Activated naive CD8-positive, alpha-beta T cell treated with anti-CD3 and anti-CD28 coated beads for 36 hours (primary cell): ENCODE data around the gene DAP. TPM values are rescaled to one million over a fixed set of nuclear protein-coding genes. Genes with fewer than 3 reads are reported as not detected.
"Not testable (repeated sequence)": the region's sequence is repeated elsewhere in the genome, so short reads cannot be mapped to it uniquely, and the experiment has no call there.

Experiments
- DNase-seq: peaks from one replicate; pipeline ENCODE4 v3.0.0; 2021
- H3K27ac Mint-ChIP-seq: one replicate; pipeline ENCODE4 v1.8.0; 2022; ENCODE audit warnings: mild to moderate bottlenecking, moderate library complexity, mixed read lengths
- H3K27me3 Mint-ChIP-seq: one replicate; pipeline ENCODE4 v1.8.0; 2022; ENCODE audit warnings: mild to moderate bottlenecking, mixed read lengths
- H3K36me3 Mint-ChIP-seq: one replicate; pipeline ENCODE4 v1.8.0; 2021; ENCODE audit warnings: mild to moderate bottlenecking, mixed read lengths
- H3K4me1 Mint-ChIP-seq: one replicate; pipeline ENCODE4 v1.8.0; 2021; ENCODE audit warnings: mixed read lengths
- H3K4me3 Mint-ChIP-seq: one replicate; pipeline ENCODE4 v1.8.0; 2022; ENCODE audit warnings: mild to moderate bottlenecking, moderate library complexity, mixed read lengths
- H3K9me3 Mint-ChIP-seq: one replicate; pipeline ENCODE4 v1.8.0; 2022; ENCODE audit warnings: mixed read lengths
- total RNA-seq, 2 experiments: library from RNA; stranded (reverse); gene quantifications; one replicate each; pipeline ENCODE4 v1.2.3, GENCODE V29; 2021

DAP gene, protein sequence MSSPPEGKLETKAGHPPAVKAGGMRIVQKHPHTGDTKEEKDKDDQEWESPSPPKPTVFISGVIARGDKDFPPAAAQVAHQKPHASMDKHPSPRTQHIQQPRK
- total RNA-seq, result 10 to 100 TPM; 53.2 to 53.4 TPM

DNA sequence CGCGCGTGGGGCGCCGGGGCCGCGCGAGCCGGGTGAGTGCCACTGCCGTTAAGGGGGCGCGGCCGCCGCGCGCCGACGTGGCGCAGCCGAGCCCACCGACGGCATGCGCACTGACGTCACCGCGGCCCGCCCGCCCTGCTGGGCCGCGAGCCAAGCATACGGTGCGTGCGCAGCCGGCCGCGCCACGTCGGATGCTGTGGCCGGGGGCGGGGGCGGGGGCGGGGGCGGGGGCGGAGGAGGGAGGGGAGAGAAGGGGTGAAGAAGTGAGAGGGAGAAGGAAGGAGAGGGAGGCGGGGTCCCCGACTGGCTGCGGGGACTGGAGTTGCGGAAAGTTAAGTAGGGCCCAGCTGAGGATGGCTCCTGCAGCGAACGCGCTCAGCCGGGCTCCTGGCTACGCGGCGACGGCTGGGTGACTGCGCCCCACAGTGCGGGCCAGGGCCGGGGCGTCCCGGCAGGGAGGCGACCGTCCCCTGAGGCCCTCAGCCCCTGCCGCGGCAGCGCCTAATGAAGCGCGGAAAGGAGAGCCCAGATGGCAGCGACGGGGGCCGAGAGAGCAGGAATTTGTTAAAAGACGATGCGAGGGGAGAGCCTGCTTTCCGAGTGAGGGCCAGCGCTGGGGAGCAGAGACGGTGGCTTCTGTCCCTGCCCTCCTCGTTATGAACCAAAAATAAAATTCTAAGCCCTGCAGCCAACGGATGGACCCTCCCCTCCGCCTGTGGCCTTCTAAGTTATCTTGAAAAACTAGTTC is at the start of gene DAP:
TSS of gene DAP (minus strand) at position 50 of the 748 bp plus-strand sequence. CDS start 166 bp downstream, outside the sequence.
- Mint-ChIP-seq H3K4me1 (peaks cover 48% of the 10 kb centered on the region), H3K4me3 (peak within 1 kb of the TSS; percentile 95), H3K9me3 (no peaks in the 10 kb centered on the region), H3K36me3 (peaks cover 14% of the 10 kb centered on the region), H3K27me3 (no peaks in the 10 kb centered on the region), H3K27ac (peak within 1 kb of the TSS; percentile 86)
- DNase-seq, result peak; percentile 92

DNA sequence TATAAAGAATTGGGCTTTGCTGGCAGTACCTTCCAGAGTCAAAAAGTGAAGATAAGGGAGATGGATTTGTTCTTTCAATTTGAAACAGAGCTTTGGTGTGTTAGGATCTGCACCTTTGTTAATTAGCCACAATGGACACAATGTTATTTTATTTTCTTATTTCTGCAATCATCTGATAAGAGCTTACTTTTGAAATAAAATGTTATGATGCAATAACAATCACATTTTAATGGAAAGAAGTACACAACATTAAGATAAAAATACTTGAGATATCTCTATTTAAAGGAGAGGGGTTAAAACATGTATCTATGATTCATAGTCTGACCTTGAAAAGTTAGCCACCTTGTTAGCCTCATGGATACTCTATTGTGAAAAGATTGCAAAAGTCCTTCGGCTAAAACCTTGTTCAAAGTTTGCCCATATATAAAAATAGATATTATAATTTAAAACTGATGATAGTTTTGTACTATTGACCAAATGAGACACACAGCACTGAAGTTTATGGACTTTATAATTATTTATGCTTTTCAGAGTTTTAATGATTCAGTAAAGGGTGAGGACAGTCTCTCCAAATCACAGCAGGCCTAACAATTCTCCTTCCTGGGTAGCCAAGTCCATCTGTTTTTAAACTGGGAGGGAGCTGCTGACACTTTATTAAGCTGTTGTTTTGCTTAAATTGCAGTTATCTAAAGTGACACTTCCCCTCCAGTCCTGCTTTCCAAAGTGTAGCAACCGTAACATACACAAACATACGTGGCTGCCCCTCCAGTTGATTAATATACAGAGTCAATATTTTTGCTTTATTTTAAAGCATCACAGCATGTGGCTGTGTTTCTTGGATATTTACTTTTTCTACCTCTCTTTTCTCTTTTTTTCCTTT is 47.6 kb upstream of the DAP start:
- DNase-seq, result no peak
- no peaks in the 10 kb centered on the region for H3K4me1 Mint-ChIP-seq
- H3K4me3 Mint-ChIP-seq, result no peak overlapping the region
- no peaks in the 10 kb centered on the region for H3K36me3 Mint-ChIP-seq
- H3K9me3 Mint-ChIP-seq, result peaks cover 3% of the 10 kb centered on the region
- H3K27ac Mint-ChIP-seq, result no peak overlapping the region
- H3K27me3 Mint-ChIP-seq, result peaks cover 4% of the 10 kb centered on the region

DNA sequence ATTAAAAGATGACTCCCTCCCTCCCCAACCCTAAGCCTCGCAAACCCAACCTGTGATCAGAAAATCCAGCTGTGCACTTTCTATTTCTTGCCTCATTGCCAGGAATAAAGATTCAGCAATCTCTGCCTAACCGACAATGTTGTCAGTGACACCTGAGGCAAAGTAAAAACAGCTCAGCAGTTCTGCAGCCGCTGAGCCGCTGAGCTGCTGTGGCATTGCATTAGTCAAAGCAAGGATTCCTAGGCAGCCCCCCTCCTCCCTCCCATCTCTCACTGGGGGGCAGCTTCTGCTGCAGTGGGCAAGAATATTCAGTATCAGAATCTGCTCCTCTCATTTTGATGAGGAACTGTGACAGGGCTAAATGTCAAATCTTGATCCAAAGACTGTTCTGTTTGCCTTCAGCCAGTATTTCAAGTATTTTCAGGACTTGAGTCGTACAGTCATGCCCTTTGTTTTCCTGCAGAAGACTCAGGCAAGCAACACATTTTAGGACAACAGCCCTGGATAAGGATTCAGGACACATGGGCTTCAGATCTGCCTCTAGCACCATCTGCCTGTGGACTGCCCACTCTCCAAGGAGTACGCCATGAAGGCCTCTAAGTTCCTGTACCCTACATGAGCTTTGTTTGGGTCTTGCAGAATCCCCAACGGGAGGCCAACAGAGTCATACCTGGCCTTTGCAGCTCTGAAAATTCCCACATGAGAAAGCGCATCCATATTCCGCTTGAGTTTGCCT is 41.1 kb upstream of the DAP start:
- H3K9me3 Mint-ChIP-seq, result no peaks in the 10 kb centered on the region
- H3K27me3 Mint-ChIP-seq, result peaks cover 23% of the 10 kb centered on the region
- H3K36me3 Mint-ChIP-seq, result no peaks in the 10 kb centered on the region
- H3K4me1 Mint-ChIP-seq, result no peaks in the 10 kb centered on the region
- no peak overlapping the region for H3K4me3 Mint-ChIP-seq
- DNase-seq, result no peak
- no peak overlapping the region for H3K27ac Mint-ChIP-seq

DNA sequence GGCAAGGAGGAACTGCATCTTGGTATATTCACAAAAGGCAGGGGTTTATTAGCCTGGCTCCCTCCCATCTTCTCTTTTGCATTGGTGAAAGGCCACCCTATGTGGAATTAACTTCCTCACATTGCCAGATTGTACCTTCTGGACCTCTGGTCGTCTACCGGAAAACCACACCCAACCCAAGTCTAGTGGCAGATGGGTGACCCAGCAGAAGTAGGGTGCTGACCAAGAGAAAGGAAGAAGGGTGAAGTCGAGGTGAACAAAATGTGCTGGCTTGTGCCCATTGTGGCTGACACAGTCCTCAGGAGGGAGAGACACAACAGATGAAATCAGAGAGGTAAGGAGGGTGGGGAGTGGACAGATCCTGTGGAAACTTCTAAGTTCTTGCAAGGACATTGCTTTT is 39.8 kb upstream of the DAP start:
- no peaks in the 10 kb centered on the region for H3K4me1 Mint-ChIP-seq
- no peaks in the 10 kb centered on the region for H3K36me3 Mint-ChIP-seq
- DNase-seq, result no peak
- peaks cover 31% of the 10 kb centered on the region for H3K27me3 Mint-ChIP-seq
- no peak overlapping the region for H3K27ac Mint-ChIP-seq
- no peaks in the 10 kb centered on the region for H3K9me3 Mint-ChIP-seq
- no peak overlapping the region for H3K4me3 Mint-ChIP-seq

DNA sequence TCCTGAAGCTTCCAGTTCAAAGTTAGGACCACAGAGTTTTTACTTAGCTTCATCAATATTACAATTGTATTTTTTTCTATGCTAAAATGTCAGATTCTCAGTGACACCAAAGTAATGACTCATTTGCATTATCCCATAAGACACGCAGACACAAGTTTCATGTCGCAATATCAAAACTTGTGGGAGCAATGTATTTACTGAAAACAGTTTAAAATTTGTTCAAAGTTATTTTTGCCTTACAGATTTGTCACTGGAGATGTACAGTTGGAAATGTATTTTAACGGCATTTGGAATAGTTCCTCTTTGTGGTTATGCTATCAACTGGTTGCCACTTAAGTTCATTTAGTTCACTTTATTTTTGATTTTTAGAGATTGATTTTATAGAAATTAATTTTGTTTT is 36.2 kb upstream of the DAP start:
- DNase-seq, result no peak
- Mint-ChIP-seq H3K36me3 (no peaks in the 10 kb centered on the region), H3K27me3 (peaks cover 27% of the 10 kb centered on the region), H3K4me3 (no peak overlapping the region), H3K4me1 (no peaks in the 10 kb centered on the region), H3K9me3 (no peaks in the 10 kb centered on the region), H3K27ac (no peak overlapping the region)

DNA sequence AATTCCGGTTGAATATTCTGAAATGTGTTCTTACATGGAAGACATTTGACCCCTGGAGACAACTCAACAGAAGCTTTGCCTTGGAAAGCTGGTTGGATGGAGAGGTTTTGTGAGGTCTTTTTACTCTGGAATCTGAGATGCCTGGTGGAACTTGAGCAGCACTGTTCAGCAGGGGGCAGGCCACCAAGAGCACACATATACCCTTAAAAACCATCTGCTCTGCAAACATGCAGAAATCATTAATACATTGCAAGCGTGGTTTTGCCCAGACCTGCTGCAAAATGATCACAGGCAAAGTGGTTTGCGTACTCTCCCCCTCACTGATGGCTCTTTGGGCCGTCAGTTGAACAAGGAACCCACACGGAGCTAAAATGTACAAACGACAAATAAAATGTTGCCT is 32.8 kb upstream of the DAP start:
- Mint-ChIP-seq H3K27ac (no peak overlapping the region), H3K27me3 (peaks cover 17% of the 10 kb centered on the region), H3K4me3 (no peak overlapping the region), H3K9me3 (no peaks in the 10 kb centered on the region), H3K36me3 (no peaks in the 10 kb centered on the region), H3K4me1 (no peaks in the 10 kb centered on the region)
- DNase-seq, result no peak

DNA sequence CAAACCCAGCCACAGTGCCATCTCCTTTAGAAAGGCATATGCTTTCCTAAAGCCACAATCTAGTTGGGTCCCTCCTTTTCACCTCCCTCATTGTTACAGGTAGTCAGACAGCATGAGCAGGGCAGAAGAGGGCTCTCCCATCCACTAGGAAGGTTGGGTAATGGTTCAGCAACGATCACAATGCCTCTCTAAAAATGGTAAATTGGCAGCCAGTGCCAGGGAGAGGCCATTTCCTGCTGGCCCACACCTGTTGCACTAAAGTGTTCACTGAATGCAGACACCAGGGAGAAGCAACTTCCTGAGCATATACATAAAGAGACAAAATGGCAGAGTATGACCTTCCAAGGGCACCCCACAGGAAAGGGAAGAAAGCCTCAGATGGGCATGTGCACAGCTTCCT is 31.3 kb upstream of the DAP start:
- Mint-ChIP-seq H3K27ac (no peak overlapping the region), H3K27me3 (peaks cover 10% of the 10 kb centered on the region), H3K9me3 (no peaks in the 10 kb centered on the region), H3K4me1 (no peaks in the 10 kb centered on the region), H3K4me3 (no peak overlapping the region), H3K36me3 (no peaks in the 10 kb centered on the region)
- no peak for DNase-seq

DNA sequence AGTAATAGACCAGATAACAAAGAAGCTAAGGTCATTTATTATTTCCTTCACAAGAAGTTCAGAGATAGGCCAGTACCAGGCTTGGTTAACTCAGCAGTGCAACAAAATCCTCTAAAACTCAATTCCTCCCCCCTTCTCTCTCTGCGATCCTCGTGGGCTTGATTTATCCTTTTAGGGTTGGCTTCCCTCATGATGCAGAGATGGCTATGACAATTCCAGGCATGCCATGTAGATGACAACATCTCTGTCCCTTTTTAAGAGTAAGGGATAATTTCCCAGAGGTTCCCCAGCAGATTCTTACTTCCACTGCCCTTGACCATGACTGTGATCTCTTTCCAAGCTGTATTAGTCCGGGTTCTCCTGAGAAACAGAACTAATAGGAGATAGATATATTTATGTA is 28.7 kb upstream of the DAP start:
- no peaks in the 10 kb centered on the region for H3K4me1 Mint-ChIP-seq

DNA sequence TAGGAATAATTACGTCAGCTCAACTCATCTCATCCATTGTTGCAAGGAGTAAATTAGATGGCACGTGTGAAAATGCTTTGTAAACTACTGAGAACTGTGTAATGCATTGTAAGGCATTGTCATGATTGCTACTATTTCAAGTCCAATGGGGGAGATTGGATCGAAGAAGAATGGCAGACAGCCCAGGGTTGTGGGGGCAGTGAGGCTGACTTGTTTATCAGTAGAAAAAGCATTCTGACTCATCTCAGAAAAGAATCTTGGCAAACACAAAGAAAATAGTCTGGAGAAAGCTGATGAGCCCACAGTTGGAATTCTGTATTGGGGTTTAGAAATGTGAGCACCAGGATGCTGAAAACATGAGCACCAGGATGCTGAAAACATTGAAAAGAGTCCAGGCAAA is 28.0 kb upstream of the DAP start:
- Mint-ChIP-seq H3K9me3 (no peaks in the 10 kb centered on the region), H3K27ac (no peak overlapping the region), H3K4me3 (no peak overlapping the region), H3K36me3 (peaks cover 3% of the 10 kb centered on the region), H3K27me3 (no peaks in the 10 kb centered on the region), H3K4me1 (no peaks in the 10 kb centered on the region)
- no peak for DNase-seq

More for the DNA sequence above, 28.7 kb upstream of the DAP start:
- H3K27ac Mint-ChIP-seq, result no peak overlapping the region
- H3K27me3 Mint-ChIP-seq, result no peaks in the 10 kb centered on the region
- H3K4me3 Mint-ChIP-seq, result no peak overlapping the region
- H3K9me3 Mint-ChIP-seq, result no peaks in the 10 kb centered on the region
- H3K36me3 Mint-ChIP-seq, result peaks cover 3% of the 10 kb centered on the region
- no peak for DNase-seq

DNA sequence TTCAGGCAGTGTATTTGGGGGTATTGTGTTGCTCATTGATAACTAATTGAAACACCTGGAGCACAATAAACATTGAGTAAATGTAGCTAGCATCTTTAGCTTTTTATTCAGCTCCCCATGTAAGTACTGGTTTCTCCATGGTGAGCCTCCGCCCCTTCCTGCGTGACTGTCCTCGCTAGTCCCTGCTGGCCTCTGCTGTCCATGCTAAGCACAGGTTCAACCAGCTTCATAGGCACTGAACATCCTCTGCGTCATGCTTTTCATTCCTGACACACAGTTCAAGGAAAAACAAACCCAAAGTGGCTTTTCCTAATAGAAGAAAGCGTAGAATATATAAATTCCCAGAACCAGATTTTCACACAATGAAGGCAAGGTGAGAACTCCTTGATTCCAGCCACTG is 27.3 kb upstream of the DAP start:
- no peak for DNase-seq
- no peaks in the 10 kb centered on the region for H3K9me3 Mint-ChIP-seq
- H3K27me3 Mint-ChIP-seq, result no peaks in the 10 kb centered on the region
- peaks cover 3% of the 10 kb centered on the region for H3K36me3 Mint-ChIP-seq
- no peaks in the 10 kb centered on the region for H3K4me1 Mint-ChIP-seq
- no peak overlapping the region for H3K27ac Mint-ChIP-seq
- no peak overlapping the region for H3K4me3 Mint-ChIP-seq

DNA sequence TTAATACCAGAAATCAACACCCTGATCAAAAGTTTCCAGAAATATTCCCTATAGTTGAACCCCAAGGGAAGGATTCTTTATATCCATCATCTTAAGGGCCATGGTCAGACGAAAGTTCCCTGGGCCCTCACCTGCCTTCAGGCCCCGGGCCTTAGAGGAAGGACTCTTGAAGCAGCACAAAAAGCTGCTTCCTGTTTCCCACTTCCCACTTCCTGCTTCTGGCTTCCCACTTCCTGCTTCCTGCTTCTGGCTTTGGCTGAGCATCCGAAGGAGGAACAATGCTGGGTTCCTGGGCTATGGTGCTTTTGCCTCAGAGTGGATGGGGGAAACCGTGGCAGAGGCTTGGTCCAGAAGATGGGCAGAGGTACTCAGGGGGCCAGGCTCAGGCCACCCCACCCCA is 25.8 kb upstream of the DAP start:
- DNase-seq, result no peak
- no peaks in the 10 kb centered on the region for H3K4me1 Mint-ChIP-seq
- no peaks in the 10 kb centered on the region for H3K9me3 Mint-ChIP-seq
- H3K27ac Mint-ChIP-seq, result no peak overlapping the region
- peaks cover 3% of the 10 kb centered on the region for H3K36me3 Mint-ChIP-seq
- H3K4me3 Mint-ChIP-seq, result no peak overlapping the region
- H3K27me3 Mint-ChIP-seq, result no peaks in the 10 kb centered on the region

DNA sequence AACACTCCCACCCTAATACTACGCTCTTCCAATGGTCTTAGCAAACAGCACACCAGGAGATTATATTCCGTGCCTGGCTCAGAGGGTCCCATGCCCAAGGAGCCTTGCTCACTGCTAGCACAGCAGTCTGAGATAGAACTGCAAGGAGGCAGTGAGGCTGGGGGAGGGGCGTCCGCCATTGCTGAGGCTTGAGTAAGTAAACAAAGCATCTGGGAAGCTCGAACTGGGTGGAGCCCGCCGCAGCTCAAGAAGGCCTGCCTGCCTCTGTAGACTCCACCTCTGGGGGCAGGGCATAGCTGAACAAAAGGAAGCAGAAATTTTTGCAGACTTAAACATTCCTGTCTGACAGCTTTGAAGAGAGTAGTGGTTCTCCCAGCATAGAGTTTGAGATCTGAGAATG is 19.2 kb upstream of the DAP start:
- not testable (repeated sequence) for H3K36me3 Mint-ChIP-seq, DNase-seq, H3K9me3 Mint-ChIP-seq, H3K4me3 Mint-ChIP-seq, H3K27ac Mint-ChIP-seq, H3K27me3 Mint-ChIP-seq, H3K4me1 Mint-ChIP-seq

DNA sequence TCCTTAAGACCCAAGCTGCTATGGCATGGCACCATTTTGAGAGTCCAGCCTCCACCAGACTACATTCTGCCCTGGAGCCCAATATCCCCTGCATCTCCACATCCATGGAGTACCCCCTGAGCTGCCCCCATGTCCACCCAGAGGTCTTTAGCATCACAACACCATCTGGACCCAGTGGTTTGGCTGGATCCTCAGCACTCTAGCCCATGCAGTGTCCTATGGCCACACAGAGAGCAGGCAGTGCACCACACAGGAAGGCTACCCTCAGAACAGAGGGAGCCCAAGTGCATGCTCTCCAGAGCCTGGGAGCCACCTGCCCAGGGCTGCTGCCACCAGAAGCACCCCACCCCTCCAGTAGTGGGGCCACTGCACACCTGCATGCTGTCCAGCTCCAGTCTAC is 18.6 kb upstream of the DAP start:
- no peak overlapping the region for H3K4me3 Mint-ChIP-seq
- no peaks in the 10 kb centered on the region for H3K27me3 Mint-ChIP-seq
- H3K4me1 Mint-ChIP-seq, result no peaks in the 10 kb centered on the region
- no peaks in the 10 kb centered on the region for H3K9me3 Mint-ChIP-seq
- no peak overlapping the region for H3K27ac Mint-ChIP-seq
- no peak for DNase-seq
- H3K36me3 Mint-ChIP-seq, result no peaks in the 10 kb centered on the region

DNA sequence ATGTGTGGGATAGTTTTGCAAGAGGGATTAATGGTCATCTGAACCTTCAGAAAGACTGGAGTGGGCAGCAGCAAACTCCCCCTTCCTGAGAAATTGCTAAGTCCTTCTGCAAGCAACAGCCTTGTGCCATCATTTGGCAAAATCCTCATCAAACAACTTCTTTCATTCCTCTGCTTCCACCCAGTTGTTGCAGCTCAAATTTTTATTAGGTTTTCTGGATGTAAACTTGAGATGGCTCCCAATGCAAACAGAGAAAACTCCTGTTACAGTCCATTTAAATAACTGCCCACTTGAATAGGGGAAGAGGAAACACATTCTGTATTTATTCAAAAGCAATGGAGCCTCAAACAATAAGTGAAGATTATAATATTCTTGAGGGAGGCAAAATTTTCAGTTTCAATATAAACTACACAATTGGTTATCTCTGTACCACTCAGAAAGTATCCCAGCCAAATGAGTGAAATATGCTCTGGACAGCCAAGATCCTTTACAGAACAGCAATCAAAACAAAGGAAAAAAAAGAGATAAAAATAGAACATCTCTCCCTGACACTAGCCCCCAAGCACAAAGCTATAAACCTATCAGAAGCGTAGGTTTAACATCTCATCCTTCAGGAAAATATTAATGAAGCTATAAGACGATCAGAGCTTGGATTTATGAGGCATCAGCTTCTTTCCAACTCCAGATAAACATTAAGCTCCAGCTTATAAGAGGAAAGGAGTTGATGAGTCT is 17.3 kb upstream of the DAP start:
- DNase-seq, result no peak
- Mint-ChIP-seq H3K36me3 (no peaks in the 10 kb centered on the region), H3K4me1 (no peaks in the 10 kb centered on the region), H3K27me3 (no peaks in the 10 kb centered on the region), H3K9me3 (no peaks in the 10 kb centered on the region), H3K27ac (no peak overlapping the region), H3K4me3 (no peak overlapping the region)
